ENCODE measurements around the gene RMC1. TPM values are rescaled to one million over a fixed set of nuclear protein-coding genes. Genes with fewer than 3 reads are reported as not detected.

The RMC1 gene
- total RNA-seq, 2 experiments from 2014 or later = 32.8 to 36.2 TPM

DNA sequence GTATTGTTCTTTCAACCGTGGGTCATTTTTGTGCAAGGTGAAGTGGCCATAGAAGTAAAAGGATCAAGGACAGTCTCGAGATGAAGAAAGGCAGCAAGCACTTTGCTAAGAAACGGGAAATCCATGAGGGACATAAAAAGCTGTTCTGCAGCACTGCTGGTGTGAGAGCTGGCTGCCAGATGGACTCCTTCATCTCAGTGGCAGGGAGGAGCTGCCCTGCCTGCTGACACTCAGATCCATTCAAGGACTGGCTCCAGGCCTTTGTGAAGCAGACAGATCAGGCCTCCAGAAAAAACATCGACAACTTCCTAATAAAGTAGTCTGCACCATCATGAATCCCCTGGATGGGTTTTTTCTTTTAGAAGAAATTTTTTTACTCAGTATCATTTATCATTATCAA lies 29.5 kb downstream of the RMC1 start:
- Histone ChIP-seq H3K4me1 (ENCODE audit: insufficient read depth, low read length, poor library complexity, severe bottlenecking) (no peaks in the 10 kb centered on the region), H3K9me2 (ENCODE audit: insufficient read depth, low read length) (no peaks in the 10 kb centered on the region), H3K9me3 (ENCODE audit: low read length) (no peaks in the 10 kb centered on the region), H3K4me2 (ENCODE audit: low read length) (no peak overlapping the region), H3K4me3 (ENCODE audit: low read depth, low read length, poor library complexity, severe bottlenecking) (no peak overlapping the region), H3K27ac (ENCODE audit: low read depth, low read length, poor library complexity, severe bottlenecking) (no peak overlapping the region), H3K79me2 (ENCODE audit: insufficient read depth, low read depth, low read length) (no peaks in the 10 kb centered on the region), H2AFZ (ENCODE audit: low read length) (no peak overlapping the region), H4K20me1 (ENCODE audit: insufficient read depth, low read length) (no peaks in the 10 kb centered on the region), H3K36me3 (ENCODE audit: insufficient read depth, low read length) (peaks cover 100% of the 10 kb centered on the region)
- TF ChIP-seq, protein P1, sequence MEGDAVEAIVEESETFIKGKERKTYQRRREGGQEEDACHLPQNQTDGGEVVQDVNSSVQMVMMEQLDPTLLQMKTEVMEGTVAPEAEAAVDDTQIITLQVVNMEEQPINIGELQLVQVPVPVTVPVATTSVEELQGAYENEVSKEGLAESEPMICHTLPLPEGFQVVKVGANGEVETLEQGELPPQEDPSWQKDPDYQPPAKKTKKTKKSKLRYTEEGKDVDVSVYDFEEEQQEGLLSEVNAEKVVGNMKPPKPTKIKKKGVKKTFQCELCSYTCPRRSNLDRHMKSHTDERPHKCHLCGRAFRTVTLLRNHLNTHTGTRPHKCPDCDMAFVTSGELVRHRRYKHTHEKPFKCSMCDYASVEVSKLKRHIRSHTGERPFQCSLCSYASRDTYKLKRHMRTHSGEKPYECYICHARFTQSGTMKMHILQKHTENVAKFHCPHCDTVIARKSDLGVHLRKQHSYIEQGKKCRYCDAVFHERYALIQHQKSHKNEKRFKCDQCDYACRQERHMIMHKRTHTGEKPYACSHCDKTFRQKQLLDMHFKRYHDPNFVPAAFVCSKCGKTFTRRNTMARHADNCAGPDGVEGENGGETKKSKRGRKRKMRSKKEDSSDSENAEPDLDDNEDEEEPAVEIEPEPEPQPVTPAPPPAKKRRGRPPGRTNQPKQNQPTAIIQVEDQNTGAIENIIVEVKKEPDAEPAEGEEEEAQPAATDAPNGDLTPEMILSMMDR (conservative IDR thresholded peaks at IDR 0.05; ENCODE audit: low read length) = no peak
- no peak for TF ChIP-seq EZH2phosphoT487 (IDR thresholded peaks at IDR 0.05; ENCODE audit: borderline replicate concordance, low read depth, low read length)
- ChIA-PET POLR2A (interaction anchor here (0.7 kb wide), 1 partner anchor 132 kb away, joined by 3 read pairs; no protein-coding TSS in a partner anchor), CTCF (ENCODE audit: unreplicated experiment) (no interaction called here)
- DNase-seq (ENCODE audit: low spot score) = no peak
- no TSS peak for BruUV-seq (replicated peaks)
- intact Hi-C loops (cut with micrococcal nuclease; ENCODE audit: unreplicated experiment) = no loop called here

DNA sequence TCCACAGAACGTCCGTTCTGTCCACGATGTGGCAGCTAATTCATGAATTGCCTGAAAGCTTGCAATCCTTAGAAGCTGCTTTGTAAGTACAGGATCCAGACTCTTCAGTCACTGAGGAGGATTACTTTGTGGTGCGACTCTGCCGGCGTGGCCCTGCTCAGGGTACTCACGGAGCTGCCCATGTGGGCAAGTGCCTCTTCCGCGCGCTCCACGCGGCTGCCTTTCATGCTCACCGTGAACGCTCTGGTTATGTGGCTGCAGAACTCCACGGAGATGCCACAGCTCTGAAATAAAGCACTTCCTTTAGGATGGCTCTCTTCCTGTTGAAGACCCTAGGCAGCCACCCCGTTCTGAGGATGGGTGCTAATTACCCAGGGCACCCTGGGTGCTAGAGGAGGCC lies 31.0 kb downstream of the RMC1 start:
- Histone ChIP-seq H3K27ac (ENCODE audit: low read depth, low read length, poor library complexity, severe bottlenecking) (no peak overlapping the region), H3K4me2 (ENCODE audit: low read length) (no peak overlapping the region), H3K79me2 (ENCODE audit: insufficient read depth, low read depth, low read length) (no peaks in the 10 kb centered on the region), H3K9me2 (ENCODE audit: insufficient read depth, low read length) (no peaks in the 10 kb centered on the region), H3K9me3 (ENCODE audit: low read length) (no peaks in the 10 kb centered on the region), H3K36me3 (ENCODE audit: insufficient read depth, low read length) (peaks cover 100% of the 10 kb centered on the region), H2AFZ (ENCODE audit: low read length) (no peak overlapping the region), H3K4me3 (ENCODE audit: low read depth, low read length, poor library complexity, severe bottlenecking) (no peak overlapping the region), H3K4me1 (ENCODE audit: insufficient read depth, low read length, poor library complexity, severe bottlenecking) (no peaks in the 10 kb centered on the region), H4K20me1 (ENCODE audit: insufficient read depth, low read length) (no peaks in the 10 kb centered on the region)
- intact Hi-C loops (cut with micrococcal nuclease; ENCODE audit: unreplicated experiment) = no loop called here
- no TSS peak for BruUV-seq (replicated peaks)
- no peak for DNase-seq (ENCODE audit: low spot score)
- ChIA-PET CTCF (ENCODE audit: unreplicated experiment) (no interaction called here), POLR2A (no interaction called here)
- no peak for TF ChIP-seq EZH2phosphoT487 (IDR thresholded peaks at IDR 0.05; ENCODE audit: borderline replicate concordance, low read depth, low read length)
- TF ChIP-seq, protein P1 (conservative IDR thresholded peaks at IDR 0.05; ENCODE audit: low read length) = no peak

DNA sequence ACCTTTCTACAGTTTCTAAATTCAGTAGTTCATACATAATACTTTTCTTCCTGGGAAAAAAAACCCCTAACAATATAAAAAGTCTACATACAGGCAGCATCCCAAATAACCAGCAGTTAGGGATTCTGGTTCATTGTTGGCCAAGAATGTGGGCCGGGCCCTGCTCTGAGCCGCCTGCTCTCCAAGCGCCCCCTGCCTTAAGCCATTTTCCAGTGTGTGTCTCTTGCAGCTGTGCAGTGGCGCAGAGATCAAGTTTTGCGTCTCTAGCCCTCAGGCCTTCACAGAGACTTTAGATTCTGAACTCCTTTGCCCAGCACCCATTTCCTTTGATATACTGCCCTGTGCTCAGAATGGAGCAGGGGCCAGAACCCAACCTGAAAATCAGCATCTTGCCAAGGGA lies 32.9 kb downstream of the RMC1 start:
- H3K9me2 ChIP-seq (ENCODE audit: insufficient read depth, low read length) = no peaks in the 10 kb centered on the region
- POLR2A ChIA-PET = interaction anchor here (0.6 kb wide), 1 partner anchor 53 kb away, joined by 3 read pairs; no protein-coding TSS in a partner anchor
- H3K4me1 ChIP-seq (ENCODE audit: insufficient read depth, low read length, poor library complexity, severe bottlenecking) = no peaks in the 10 kb centered on the region
- no peak overlapping the region for H3K27ac ChIP-seq (ENCODE audit: low read depth, low read length, poor library complexity, severe bottlenecking)
- H2AFZ ChIP-seq (ENCODE audit: low read length) = no peak overlapping the region
- intact Hi-C loops (cut with micrococcal nuclease; ENCODE audit: unreplicated experiment) = no loop called here
- no peak overlapping the region for H3K4me3 ChIP-seq (ENCODE audit: low read depth, low read length, poor library complexity, severe bottlenecking)
- peaks cover 100% of the 10 kb centered on the region for H3K36me3 ChIP-seq (ENCODE audit: insufficient read depth, low read length)
- CTCF ChIA-PET (ENCODE audit: unreplicated experiment) = no interaction called here
- TF ChIP-seq, protein P1 (conservative IDR thresholded peaks at IDR 0.05; ENCODE audit: low read length) = no peak
- TF ChIP-seq EZH2phosphoT487 (IDR thresholded peaks at IDR 0.05; ENCODE audit: borderline replicate concordance, low read depth, low read length) = no peak
- H4K20me1 ChIP-seq (ENCODE audit: insufficient read depth, low read length) = no peaks in the 10 kb centered on the region
- no peak for DNase-seq (ENCODE audit: low spot score)
- no TSS peak for BruUV-seq (replicated peaks)
- no peaks in the 10 kb centered on the region for H3K79me2 ChIP-seq (ENCODE audit: insufficient read depth, low read depth, low read length)
- H3K4me2 ChIP-seq (ENCODE audit: low read length) = no peak overlapping the region
- H3K9me3 ChIP-seq (ENCODE audit: low read length) = no peaks in the 10 kb centered on the region
